ENCODE data around the gene BLOC1S5. TPM values are rescaled to one million over a fixed set of nuclear protein-coding genes. Genes with fewer than 3 reads are reported as not detected.

The BLOC1S5 gene
- total and polyA plus RNA-seq, 7 experiments from 2014 or later = 9.6 to 39.2 (median 24.9) TPM

GRCh38 chr6:8075185-8075584 lies 11.0 kb upstream of the BLOC1S5 start:
- H3K27ac Mint-ChIP-seq = peak overlapping the region in 6 of 9 donors; percentile 45 to 84 (median 76)
- no peak for DNase-seq
- H3K4me1 Mint-ChIP-seq = peaks cover 0 to 34% (median 21%) of the 10 kb centered on the region in 7 donors
- no peak overlapping the region for H3K27ac ChIP-seq (ENCODE audit: low read depth, low read length)
- ATAC-seq = peak; percentile 23
- no peaks in the 10 kb centered on the region for H3K27me3 Mint-ChIP-seq
- intact Hi-C loops (cut with micrococcal nuclease) = no loop called here
- peaks cover 0 to 5% of the 10 kb centered on the region in 2 donors for H3K4me1 ChIP-seq (ENCODE audit: control insufficient read depth in 2 of 2, insufficient read depth in 2 of 2, low read length in 2 of 2)
- no peaks in the 10 kb centered on the region for H3K36me3 ChIP-seq (ENCODE audit: control insufficient read depth in 2 of 3, insufficient read depth in 3 of 3, low read length in 3 of 3)
- POLR2A ChIA-PET = no interaction called here
- no peaks in the 10 kb centered on the region for H3K27me3 ChIP-seq (ENCODE audit: control insufficient read depth in 2 of 2, insufficient read depth in 2 of 2, low read length in 2 of 2)
- no peaks in the 10 kb centered on the region for H3K9me3 Mint-ChIP-seq
- H3K36me3 Mint-ChIP-seq = peaks cover 0 to 18% (median 14%) of the 10 kb centered on the region in 5 donors
- H3K9me3 ChIP-seq (ENCODE audit: control insufficient read depth in 2 of 3, low read length in 3 of 3) = no peaks in the 10 kb centered on the region
- H3K4me3 ChIP-seq (ENCODE audit: low read length) = no peak overlapping the region
- peak overlapping the region in 6 of 10 donors; percentile 27 to 69 (median 58) for H3K4me3 Mint-ChIP-seq
- CTCF ChIA-PET = no interaction called here

- peak overlapping the region in 1 of 10 donors; percentile 17 for H3K4me3 Mint-ChIP-seq
- ChIA-PET CTCF (no interaction called here), POLR2A (no interaction called here)
- Histone ChIP-seq H3K27me3 (ENCODE audit: control insufficient read depth in 2 of 2, insufficient read depth in 2 of 2, low read length in 2 of 2) (no peaks in the 10 kb centered on the region), H3K4me1 (ENCODE audit: control insufficient read depth in 2 of 2, insufficient read depth in 2 of 2, low read length in 2 of 2) (peaks cover 0 to 5% of the 10 kb centered on the region in 2 donors), H3K36me3 (ENCODE audit: control insufficient read depth in 2 of 3, insufficient read depth in 3 of 3, low read length in 3 of 3) (no peaks in the 10 kb centered on the region), H3K9me3 (ENCODE audit: control insufficient read depth in 2 of 3, low read length in 3 of 3) (no peaks in the 10 kb centered on the region), H3K4me3 (ENCODE audit: low read length) (no peak overlapping the region), H3K27ac (ENCODE audit: low read depth, low read length) (no peak overlapping the region)
- no peaks in the 10 kb centered on the region for H3K9me3 Mint-ChIP-seq
- peaks cover 0 to 34% (median 21%) of the 10 kb centered on the region in 7 donors for H3K4me1 Mint-ChIP-seq
- H3K36me3 Mint-ChIP-seq = peaks cover 0 to 14% (median 9%) of the 10 kb centered on the region in 5 donors
- no peak for ATAC-seq
- no peak for DNase-seq
- H3K27me3 Mint-ChIP-seq = no peaks in the 10 kb centered on the region
- peak overlapping the region in 4 of 9 donors; percentile 52 to 83 (median 66) for H3K27ac Mint-ChIP-seq
- intact Hi-C loops (cut with micrococcal nuclease) = no loop called here
Observed at GRCh38 chr6:8074213-8074612, 10.0 kb upstream of the BLOC1S5 start.

DNA sequence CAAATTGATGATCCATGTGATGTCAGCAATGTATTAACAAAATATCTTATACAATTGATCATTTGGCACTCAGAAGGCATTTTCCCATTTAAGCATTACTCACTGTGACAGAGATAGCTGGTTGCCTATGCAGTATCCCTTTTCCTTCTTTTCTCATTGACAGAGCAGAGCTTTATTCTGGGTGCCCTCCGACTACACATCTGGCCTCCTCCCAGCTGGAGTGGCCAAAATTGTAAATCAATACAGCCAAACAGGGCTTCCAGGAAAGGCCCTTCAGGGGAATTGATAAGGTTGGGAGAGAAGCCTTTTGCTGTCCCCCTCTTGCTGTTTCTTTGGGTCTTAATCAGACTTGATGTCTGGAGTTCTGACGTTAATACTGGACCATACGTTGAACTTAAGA lies 9.6 kb upstream of the BLOC1S5 start:
- ChIA-PET CTCF (no interaction called here), POLR2A (no interaction called here)
- intact Hi-C loops (cut with micrococcal nuclease) = no loop called here
- DNase-seq = no peak
- Histone ChIP-seq H3K9me3 (ENCODE audit: control insufficient read depth in 2 of 3, low read length in 3 of 3) (no peaks in the 10 kb centered on the region), H3K4me1 (ENCODE audit: control insufficient read depth in 2 of 2, insufficient read depth in 2 of 2, low read length in 2 of 2) (peaks cover 0 to 5% of the 10 kb centered on the region in 2 donors), H3K27me3 (ENCODE audit: control insufficient read depth in 2 of 2, insufficient read depth in 2 of 2, low read length in 2 of 2) (no peaks in the 10 kb centered on the region), H3K4me3 (ENCODE audit: low read length) (no peak overlapping the region), H3K36me3 (ENCODE audit: control insufficient read depth in 2 of 3, insufficient read depth in 3 of 3, low read length in 3 of 3) (no peaks in the 10 kb centered on the region), H3K27ac (ENCODE audit: low read depth, low read length) (no peak overlapping the region)
- Mint-ChIP-seq H3K4me3 (no peak overlapping the region), H3K27ac (peak overlapping the region in 1 of 9 donors; percentile 36), H3K36me3 (peaks cover 0 to 14% (median 9%) of the 10 kb centered on the region in 5 donors), H3K4me1 (peaks cover 0 to 34% (median 21%) of the 10 kb centered on the region in 7 donors), H3K27me3 (no peaks in the 10 kb centered on the region), H3K9me3 (no peaks in the 10 kb centered on the region)
- ATAC-seq = no peak

DNA sequence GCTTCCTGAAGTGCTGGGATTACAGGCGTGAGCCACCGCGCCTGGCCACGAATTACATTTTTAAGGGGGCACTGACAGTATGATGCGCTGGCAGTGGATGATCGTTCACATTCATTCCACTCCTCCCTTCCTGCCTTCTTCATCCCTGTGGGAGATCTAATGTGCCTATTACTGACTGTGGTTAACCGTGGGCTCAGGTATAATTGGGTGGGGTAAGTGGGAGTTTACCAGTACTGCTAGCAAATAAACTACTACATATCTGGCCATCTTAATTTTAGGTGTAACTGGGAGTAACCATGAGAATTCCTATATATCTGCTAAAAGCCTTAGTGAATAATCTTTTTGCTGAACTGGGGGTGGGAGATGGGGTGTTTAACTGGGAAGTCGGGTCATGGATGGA lies 6.5 kb upstream of the BLOC1S5 start:
- ATAC-seq (no peak), DNase-seq (no peak)
- Mint-ChIP-seq H3K4me3 (no peak overlapping the region), H3K27me3 (no peaks in the 10 kb centered on the region), H3K27ac (no peak overlapping the region), H3K4me1 (peaks cover 0 to 18% (median 13%) of the 10 kb centered on the region in 7 donors), H3K36me3 (no peaks in the 10 kb centered on the region), H3K9me3 (no peaks in the 10 kb centered on the region)
- no peak overlapping the region for H3K27ac ChIP-seq (ENCODE audit: low read depth, low read length)
- no peaks in the 10 kb centered on the region for H3K36me3 ChIP-seq (ENCODE audit: control insufficient read depth in 2 of 3, insufficient read depth in 3 of 3, low read length in 3 of 3)
- no peak overlapping the region for H3K4me3 ChIP-seq (ENCODE audit: low read length)
- H3K4me1 ChIP-seq (ENCODE audit: control insufficient read depth in 2 of 2, insufficient read depth in 2 of 2, low read length in 2 of 2) = peaks cover 0 to 4% of the 10 kb centered on the region in 2 donors
- no peaks in the 10 kb centered on the region for H3K9me3 ChIP-seq (ENCODE audit: control insufficient read depth in 2 of 3, low read length in 3 of 3)
- ChIA-PET CTCF (no interaction called here), POLR2A (no interaction called here)
- intact Hi-C loops (cut with micrococcal nuclease) = no loop called here
- no peaks in the 10 kb centered on the region for H3K27me3 ChIP-seq (ENCODE audit: control insufficient read depth in 2 of 2, insufficient read depth in 2 of 2, low read length in 2 of 2)

- Mint-ChIP-seq H3K27me3 (no peaks in the 10 kb centered on the region), H3K9me3 (no peaks in the 10 kb centered on the region), H3K4me3 (no peak overlapping the region), H3K27ac (no peak overlapping the region), H3K4me1 (peaks cover 6 to 18% (median 15%) of the 10 kb centered on the region in 7 donors), H3K36me3 (no peaks in the 10 kb centered on the region)
- Histone ChIP-seq H3K36me3 (ENCODE audit: control insufficient read depth in 2 of 3, insufficient read depth in 3 of 3, low read length in 3 of 3) (no peaks in the 10 kb centered on the region), H3K4me1 (ENCODE audit: control insufficient read depth in 2 of 2, insufficient read depth in 2 of 2, low read length in 2 of 2) (peaks cover 6 to 7% of the 10 kb centered on the region in 2 donors), H3K27me3 (ENCODE audit: control insufficient read depth in 2 of 2, insufficient read depth in 2 of 2, low read length in 2 of 2) (no peaks in the 10 kb centered on the region), H3K4me3 (ENCODE audit: low read length) (no peak overlapping the region), H3K9me3 (ENCODE audit: control insufficient read depth in 2 of 3, low read length in 3 of 3) (no peaks in the 10 kb centered on the region), H3K27ac (ENCODE audit: low read depth, low read length) (no peak overlapping the region)
- no peak for ATAC-seq
- intact Hi-C loops (cut with micrococcal nuclease) = no loop called here
- POLR2A ChIA-PET = interaction anchor here (0.6 kb wide), 1 partner anchor 757 kb away, joined by 5 read pairs; the partner anchor contains the start of gene SSR1
- CTCF ChIA-PET = no interaction called here
- DNase-seq = no peak
Observed at GRCh38 chr6:8069631-8070284, 5.6 kb upstream of the BLOC1S5 start.

- ATAC-seq = no peak
- intact Hi-C loops (cut with micrococcal nuclease) = no loop called here
- no peaks in the 10 kb centered on the region for H3K27me3 ChIP-seq (ENCODE audit: control insufficient read depth in 2 of 2, insufficient read depth in 2 of 2, low read length in 2 of 2)
- DNase-seq = no peak
- ChIA-PET CTCF (no interaction called here), POLR2A (no interaction called here)
- Mint-ChIP-seq H3K27ac (no peak overlapping the region), H3K4me1 (peaks cover 8 to 19% (median 15%) of the 10 kb centered on the region in 7 donors), H3K9me3 (no peaks in the 10 kb centered on the region), H3K4me3 (no peak overlapping the region), H3K27me3 (no peaks in the 10 kb centered on the region), H3K36me3 (no peaks in the 10 kb centered on the region)
- H3K4me3 ChIP-seq (ENCODE audit: low read length) = no peak overlapping the region
- H3K9me3 ChIP-seq (ENCODE audit: control insufficient read depth in 2 of 3, low read length in 3 of 3) = no peaks in the 10 kb centered on the region
- no peak overlapping the region for H3K27ac ChIP-seq (ENCODE audit: low read depth, low read length)
- H3K4me1 ChIP-seq (ENCODE audit: control insufficient read depth in 2 of 2, insufficient read depth in 2 of 2, low read length in 2 of 2) = peaks cover 10% of the 10 kb centered on the region in 2 donors
- peaks cover 0 to under 1% (median 0%) of the 10 kb centered on the region in 3 experiments for H3K36me3 ChIP-seq (ENCODE audit: control insufficient read depth in 2 of 3, insufficient read depth in 3 of 3, low read length in 3 of 3)
Observed at GRCh38 chr6:8069151-8069550, 5.0 kb upstream of the BLOC1S5 start.

DNA sequence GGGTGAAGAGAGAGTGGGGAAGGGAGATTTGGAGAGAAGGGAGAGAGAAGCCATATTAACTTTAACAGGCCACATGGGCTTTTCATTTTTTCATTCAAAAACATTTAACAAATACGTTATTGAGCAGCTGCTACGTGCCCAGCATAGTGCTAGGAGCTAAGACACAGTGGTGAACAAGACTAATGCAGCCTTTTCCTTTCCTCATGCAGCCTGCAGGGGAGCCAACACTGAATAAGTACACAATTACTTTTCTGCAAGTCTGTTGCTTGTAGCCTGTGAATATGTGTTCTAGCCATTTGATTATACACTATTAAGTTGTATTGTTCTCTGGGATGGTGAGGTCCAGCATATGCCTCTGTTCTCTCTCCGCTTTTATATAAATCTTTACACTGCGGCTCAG lies 1.9 kb upstream of the BLOC1S5 start:
- CTCF ChIA-PET = interaction anchor here (0.6 kb wide), 1 partner anchor 28 kb away, joined by 3 read pairs; no protein-coding TSS in a partner anchor

More for the DNA sequence above, 1.9 kb upstream of the BLOC1S5 start:
- POLR2A ChIA-PET = interaction anchor here (2.7 kb wide), 1 partner anchor 35 kb away, joined by 30 read pairs; the partner anchor contains the start of gene EEF1E1
- Histone ChIP-seq H3K4me3 (ENCODE audit: low read length) (no peak overlapping the region), H3K36me3 (ENCODE audit: control insufficient read depth in 2 of 3, insufficient read depth in 3 of 3, low read length in 3 of 3) (peaks cover 0 to 11% (median 0%) of the 10 kb centered on the region in 3 experiments), H3K4me1 (ENCODE audit: control insufficient read depth in 2 of 2, insufficient read depth in 2 of 2, low read length in 2 of 2) (peaks cover 10% of the 10 kb centered on the region in 2 donors), H3K27me3 (ENCODE audit: control insufficient read depth in 2 of 2, insufficient read depth in 2 of 2, low read length in 2 of 2) (no peaks in the 10 kb centered on the region), H3K27ac (ENCODE audit: low read depth, low read length) (no peak overlapping the region), H3K9me3 (ENCODE audit: control insufficient read depth in 2 of 3, low read length in 3 of 3) (no peaks in the 10 kb centered on the region)
- Mint-ChIP-seq H3K9me3 (no peaks in the 10 kb centered on the region), H3K4me3 (peak overlapping the region in 1 of 10 donors; percentile 0), H3K4me1 (peaks cover 9 to 33% (median 27%) of the 10 kb centered on the region in 7 donors), H3K36me3 (peaks cover 0 to 6% (median 0%) of the 10 kb centered on the region in 5 donors), H3K27ac (peak overlapping the region in 5 of 9 donors; percentile 33 to 96 (median 91)), H3K27me3 (no peaks in the 10 kb centered on the region)
- intact Hi-C loops (cut with micrococcal nuclease) = no loop called here
- no peak for ATAC-seq
- no peak for DNase-seq
